ENCODE measurements around the gene SH3TC1.

Gene SH3TC1

GRCh38 chr4:8270912-8271815 lies 72.1 kb downstream of the SH3TC1 start:
- Histone ChIP-seq H3K4me3 (ENCODE audit: low read length) (no peak overlapping the region), H4K20me1 (ENCODE audit: control insufficient read depth, insufficient read depth, low read depth, low read length) (no peaks in the 10 kb centered on the region), H3K4me1 (ENCODE audit: control insufficient read depth, low read length) (no peaks in the 10 kb centered on the region), H3K9me2 (replicated peaks; ENCODE audit: control insufficient read depth, low read length) (no peaks in the 10 kb centered on the region), H3K79me2 (ENCODE audit: control insufficient read depth, low read length) (no peaks in the 10 kb centered on the region), H3K4me2 (ENCODE audit: low read length) (no peak overlapping the region), H3F3A (ENCODE audit: control insufficient read depth, insufficient read depth) (no peaks in the 10 kb centered on the region), H3K36me3 (ENCODE audit: control insufficient read depth, low read length) (no peaks in the 10 kb centered on the region), H3K27ac (ENCODE audit: low read depth, low read length) (no peak overlapping the region), H3K9me3 (ENCODE audit: control insufficient read depth, insufficient read depth, low read length) (no peaks in the 10 kb centered on the region), H3K27me3 (ENCODE audit: control insufficient read depth, low read length) (no peaks in the 10 kb centered on the region)
- TF ChIP-seq CTCF (IDR thresholded peaks at IDR 0.05; ENCODE audit: low read depth, low read length, poor library complexity, severe bottlenecking) (no peak), EZH2phosphoT487 (IDR thresholded peaks at IDR 0.05; ENCODE audit: borderline replicate concordance, low read length) (no peak)

GRCh38 chr4:8271821-8272220 lies 72.7 kb downstream of the SH3TC1 start:
- H3K9me3 ChIP-seq (ENCODE audit: control insufficient read depth, insufficient read depth, low read length) = no peaks in the 10 kb centered on the region
- H3K36me3 ChIP-seq (ENCODE audit: control insufficient read depth, low read length) = no peaks in the 10 kb centered on the region
- no peak overlapping the region for H3K4me2 ChIP-seq (ENCODE audit: low read length)
- no peak overlapping the region for H3K27ac ChIP-seq (ENCODE audit: low read depth, low read length)
- TF ChIP-seq CTCF (IDR thresholded peaks at IDR 0.05; ENCODE audit: low read depth, low read length, poor library complexity, severe bottlenecking) (no peak), EZH2phosphoT487 (IDR thresholded peaks at IDR 0.05; ENCODE audit: borderline replicate concordance, low read length) (no peak)
- H3K27me3 ChIP-seq (ENCODE audit: control insufficient read depth, low read length) = no peaks in the 10 kb centered on the region
- H3K9me2 ChIP-seq (replicated peaks; ENCODE audit: control insufficient read depth, low read length) = no peaks in the 10 kb centered on the region
- no peaks in the 10 kb centered on the region for H3F3A ChIP-seq (ENCODE audit: control insufficient read depth, insufficient read depth)
- no peaks in the 10 kb centered on the region for H4K20me1 ChIP-seq (ENCODE audit: control insufficient read depth, insufficient read depth, low read depth, low read length)
- H3K79me2 ChIP-seq (ENCODE audit: control insufficient read depth, low read length) = no peaks in the 10 kb centered on the region
- no peak overlapping the region for H3K4me3 ChIP-seq (ENCODE audit: low read length)
- no peaks in the 10 kb centered on the region for H3K4me1 ChIP-seq (ENCODE audit: control insufficient read depth, low read length)

GRCh38 chr4:8272472-8273428 lies 73.7 kb downstream of the SH3TC1 start:
- Histone ChIP-seq H3K27me3 (ENCODE audit: control insufficient read depth, low read length) (no peaks in the 10 kb centered on the region), H3K4me2 (ENCODE audit: low read length) (no peak overlapping the region), H3K36me3 (ENCODE audit: control insufficient read depth, low read length) (no peaks in the 10 kb centered on the region), H3K4me3 (ENCODE audit: low read length) (no peak overlapping the region), H3K79me2 (ENCODE audit: control insufficient read depth, low read length) (no peaks in the 10 kb centered on the region), H3F3A (ENCODE audit: control insufficient read depth, insufficient read depth) (no peaks in the 10 kb centered on the region), H3K9me3 (ENCODE audit: control insufficient read depth, insufficient read depth, low read length) (no peaks in the 10 kb centered on the region), H4K20me1 (ENCODE audit: control insufficient read depth, insufficient read depth, low read depth, low read length) (no peaks in the 10 kb centered on the region), H3K27ac (ENCODE audit: low read depth, low read length) (no peak overlapping the region), H3K9me2 (replicated peaks; ENCODE audit: control insufficient read depth, low read length) (no peaks in the 10 kb centered on the region), H3K4me1 (ENCODE audit: control insufficient read depth, low read length) (no peaks in the 10 kb centered on the region)
- TF ChIP-seq CTCF (IDR thresholded peaks at IDR 0.05; ENCODE audit: low read depth, low read length, poor library complexity, severe bottlenecking) (no peak), EZH2phosphoT487 (IDR thresholded peaks at IDR 0.05; ENCODE audit: borderline replicate concordance, low read length) (no peak)
